ENCODE measurements around the gene CBLB. TPM values are rescaled to one million over a fixed set of nuclear protein-coding genes. Genes with fewer than 3 reads are reported as not detected.

Gene CBLB
- total and polyA plus RNA-seq, 2 of the 4 experiments (the other 2 are of a cell fraction): 10.1 to 20.1 TPM

DNA sequence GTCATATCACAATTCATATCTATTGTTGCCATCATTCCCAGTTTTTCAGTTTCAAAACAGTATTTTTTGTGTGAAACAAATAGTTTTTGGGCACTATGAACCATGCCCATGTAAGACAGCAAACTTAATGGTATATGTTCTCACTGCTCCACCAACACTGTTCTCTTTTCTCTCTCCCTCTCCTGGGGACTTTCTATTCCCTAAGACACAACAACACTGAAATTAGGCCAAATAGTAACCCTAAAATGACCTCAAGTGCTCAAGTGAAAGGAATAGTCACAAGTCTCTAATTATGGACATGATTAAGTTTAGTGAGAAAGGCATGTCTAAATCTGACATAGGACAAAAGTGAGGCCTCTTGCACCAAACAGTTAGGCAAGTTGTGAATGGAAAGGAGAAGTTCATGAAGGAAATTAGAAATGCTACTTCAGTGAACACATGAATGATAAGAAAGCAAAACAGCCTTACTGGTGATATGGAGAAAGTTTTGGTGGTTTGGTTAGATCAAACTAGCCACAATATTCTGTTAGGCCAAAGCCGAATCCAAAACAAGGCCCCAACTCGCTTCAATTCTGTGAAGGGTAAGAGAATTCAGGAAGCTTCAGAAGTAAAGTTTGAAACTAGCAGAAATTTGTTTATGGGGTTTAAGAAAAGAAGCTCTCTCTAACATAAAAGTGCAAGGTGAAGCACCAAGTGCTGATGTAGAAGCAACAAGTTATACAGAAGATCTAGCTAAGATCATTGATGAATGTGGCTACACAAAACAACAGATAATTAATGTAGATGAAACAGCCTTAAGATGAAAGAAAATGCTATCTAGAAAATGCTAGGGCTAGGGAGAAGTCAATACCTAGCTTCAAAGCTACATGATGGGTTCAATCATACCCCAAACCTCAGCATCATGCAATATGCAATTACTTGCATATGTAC, 104.2 kb downstream of the CBLB start:
- H3K18ac ChIP-seq (ENCODE audit: low read depth, low read length): no peak overlapping the region
- H3K23ac ChIP-seq (ENCODE audit: low read depth, low read length): no peak overlapping the region
- no peak overlapping the region for H3K56ac ChIP-seq (ENCODE audit: extremely low read depth, insufficient read depth, low read length)
- H3K4me2 ChIP-seq (ENCODE audit: low read depth, low read length): no peak overlapping the region
- no peak overlapping the region for H4K8ac ChIP-seq (ENCODE audit: low read depth in 2 of 2, low read length in 2 of 2)
- POLR2A ChIA-PET (ENCODE audit: unreplicated experiment): no interaction called here
- DNase-seq: no peak
- peaks cover 0 to 2% of the 10 kb centered on the region in 2 experiments; a peak in 2 of 4 replicates for H3K79me1 ChIP-seq (ENCODE audit: low read depth in 1 of 2, low read length in 2 of 2)
- no peaks in the 10 kb centered on the region for H4K20me1 ChIP-seq (ENCODE audit: insufficient read depth, low read length)
- H2AK9ac ChIP-seq (replicated peaks; ENCODE audit: low read depth, low read length, poor library complexity): no peak overlapping the region
- H3K9ac ChIP-seq (ENCODE audit: low read depth, low read length): no peak overlapping the region
- H2BK5ac ChIP-seq (ENCODE audit: low read depth, low read length, poor library complexity, severe bottlenecking): no peak overlapping the region
- no peak overlapping the region for H2BK120ac ChIP-seq (ENCODE audit: low read depth, low read length)
- H2BK20ac ChIP-seq (ENCODE audit: low read depth, low read length): no peak overlapping the region
- peaks cover 7% of the 10 kb centered on the region for H3K9me3 ChIP-seq (ENCODE audit: control insufficient read depth, insufficient read depth, low read length)
- no peak overlapping the region for H2AFZ ChIP-seq (replicated peaks; ENCODE audit: low read length, poor library complexity)
- no peak overlapping the region for H3K4me3 ChIP-seq (ENCODE audit: insufficient read depth, low read depth, low read length)
- no peak overlapping the region for H3K27ac ChIP-seq (ENCODE audit: insufficient read depth, low read length)
- WGBS, 2 experiments (ENCODE audit: extremely low coverage in 2 of 2, insufficient read length in 1 of 2): no CpG with 5 or more reads among the region's 2 CpGs
- H3K4me1 ChIP-seq (ENCODE audit: control insufficient read depth, insufficient read depth, low read length): no peaks in the 10 kb centered on the region
- in situ Hi-C loops (cut with MboI; ENCODE audit: low sequenced_read_pairs): no loop called here
- no peak overlapping the region for H3K14ac ChIP-seq (replicated peaks; ENCODE audit: low read depth, low read length)
- H3K36me3 ChIP-seq (ENCODE audit: control insufficient read depth, insufficient read depth, low read length): peaks cover 3% of the 10 kb centered on the region
- H3K27me3 ChIP-seq (ENCODE audit: control insufficient read depth, insufficient read depth, low read length): no peaks in the 10 kb centered on the region
- BruUV-seq (replicated peaks): no TSS peak
- ATAC-seq (ENCODE audit: low read depth): no peak
- H3K4ac ChIP-seq (ENCODE audit: low read depth, low read length): no peak overlapping the region
- dilution Hi-C loops (cut with HindIII; ENCODE audit: low sequenced_read_pairs, unreplicated experiment): no loop called here
- no peaks in the 10 kb centered on the region for H3K9me1 ChIP-seq (ENCODE audit: insufficient read depth, low read length)
- H4K91ac ChIP-seq (ENCODE audit: insufficient read depth, low read depth, low read length): no peak overlapping the region
- H2AK5ac ChIP-seq (ENCODE audit: low read depth, low read length): no peak overlapping the region
- intact Hi-C loops (cut with micrococcal nuclease): no loop called here
- H2BK15ac ChIP-seq (ENCODE audit: low read depth, low read length): no peak overlapping the region
- H4K5ac ChIP-seq (ENCODE audit: low read depth, low read length): no peak overlapping the region
- CTCF ChIA-PET: interaction anchor here (0.6 kb wide), 1 partner anchor 372 kb away, joined by 3 read pairs; no protein-coding TSS in a partner anchor
- TF ChIP-seq CEBPB (IDR thresholded peaks at IDR 0.05; ENCODE audit: low read depth, low read length) (no peak), BHLHE40 (IDR thresholded peaks at IDR 0.05; ENCODE audit: low read depth, low read length) (no peak), RCOR1 (IDR thresholded peaks at IDR 0.05; ENCODE audit: insufficient replicate concordance, low read length) (no peak), RFX5 (IDR thresholded peaks at IDR 0.05; ENCODE audit: low read depth, low read length) (no peak), FOS (IDR thresholded peaks at IDR 0.05; ENCODE audit: low read depth, low read length) (no peak), POLR2A (IDR thresholded peaks at IDR 0.05; ENCODE audit: low read depth, low read length) (no peak), CHD1 (IDR thresholded peaks at IDR 0.05; ENCODE audit: low read depth, low read length) (no peak), SMC3 (IDR thresholded peaks at IDR 0.05; ENCODE audit: low read depth, low read length) (no peak), NFE2L2 (IDR thresholded peaks at IDR 0.05; ENCODE audit: low read depth, low read length) (no peak), MAFK (IDR thresholded peaks at IDR 0.05; ENCODE audit: low read depth, low read length) (no peak), MAZ (IDR thresholded peaks at IDR 0.05; ENCODE audit: borderline replicate concordance, low read depth, low read length) (no peak), RAD21 (IDR thresholded peaks at IDR 0.05; ENCODE audit: low read length) (no peak)
- TF ChIP-seq, protein P1, sequence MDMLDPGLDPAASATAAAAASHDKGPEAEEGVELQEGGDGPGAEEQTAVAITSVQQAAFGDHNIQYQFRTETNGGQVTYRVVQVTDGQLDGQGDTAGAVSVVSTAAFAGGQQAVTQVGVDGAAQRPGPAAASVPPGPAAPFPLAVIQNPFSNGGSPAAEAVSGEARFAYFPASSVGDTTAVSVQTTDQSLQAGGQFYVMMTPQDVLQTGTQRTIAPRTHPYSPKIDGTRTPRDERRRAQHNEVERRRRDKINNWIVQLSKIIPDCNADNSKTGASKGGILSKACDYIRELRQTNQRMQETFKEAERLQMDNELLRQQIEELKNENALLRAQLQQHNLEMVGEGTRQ (IDR thresholded peaks at IDR 0.05; ENCODE audit: low read depth, low read length): no peak
- TF ChIP-seq, protein P2, sequence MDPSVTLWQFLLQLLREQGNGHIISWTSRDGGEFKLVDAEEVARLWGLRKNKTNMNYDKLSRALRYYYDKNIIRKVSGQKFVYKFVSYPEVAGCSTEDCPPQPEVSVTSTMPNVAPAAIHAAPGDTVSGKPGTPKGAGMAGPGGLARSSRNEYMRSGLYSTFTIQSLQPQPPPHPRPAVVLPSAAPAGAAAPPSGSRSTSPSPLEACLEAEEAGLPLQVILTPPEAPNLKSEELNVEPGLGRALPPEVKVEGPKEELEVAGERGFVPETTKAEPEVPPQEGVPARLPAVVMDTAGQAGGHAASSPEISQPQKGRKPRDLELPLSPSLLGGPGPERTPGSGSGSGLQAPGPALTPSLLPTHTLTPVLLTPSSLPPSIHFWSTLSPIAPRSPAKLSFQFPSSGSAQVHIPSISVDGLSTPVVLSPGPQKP (IDR thresholded peaks at IDR 0.05; ENCODE audit: borderline replicate concordance, low read depth, low read length): no peak
- TF ChIP-seq, protein P3, sequence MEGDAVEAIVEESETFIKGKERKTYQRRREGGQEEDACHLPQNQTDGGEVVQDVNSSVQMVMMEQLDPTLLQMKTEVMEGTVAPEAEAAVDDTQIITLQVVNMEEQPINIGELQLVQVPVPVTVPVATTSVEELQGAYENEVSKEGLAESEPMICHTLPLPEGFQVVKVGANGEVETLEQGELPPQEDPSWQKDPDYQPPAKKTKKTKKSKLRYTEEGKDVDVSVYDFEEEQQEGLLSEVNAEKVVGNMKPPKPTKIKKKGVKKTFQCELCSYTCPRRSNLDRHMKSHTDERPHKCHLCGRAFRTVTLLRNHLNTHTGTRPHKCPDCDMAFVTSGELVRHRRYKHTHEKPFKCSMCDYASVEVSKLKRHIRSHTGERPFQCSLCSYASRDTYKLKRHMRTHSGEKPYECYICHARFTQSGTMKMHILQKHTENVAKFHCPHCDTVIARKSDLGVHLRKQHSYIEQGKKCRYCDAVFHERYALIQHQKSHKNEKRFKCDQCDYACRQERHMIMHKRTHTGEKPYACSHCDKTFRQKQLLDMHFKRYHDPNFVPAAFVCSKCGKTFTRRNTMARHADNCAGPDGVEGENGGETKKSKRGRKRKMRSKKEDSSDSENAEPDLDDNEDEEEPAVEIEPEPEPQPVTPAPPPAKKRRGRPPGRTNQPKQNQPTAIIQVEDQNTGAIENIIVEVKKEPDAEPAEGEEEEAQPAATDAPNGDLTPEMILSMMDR (conservative IDR thresholded peaks at IDR 0.05; ENCODE audit: low read depth, low read length): no peak
